ENCODE results near the gene SLC22A5. TPM values are rescaled to one million over a fixed set of nuclear protein-coding genes. Genes with fewer than 3 reads are reported as not detected.

Gene SLC22A5
- total and polyA plus RNA-seq, 10 of the 15 experiments (the other 5 are each of a cell fraction or from before 2014, with no cell fraction given) = 1.1 to 4.4 (median 2.3) TPM

DNA sequence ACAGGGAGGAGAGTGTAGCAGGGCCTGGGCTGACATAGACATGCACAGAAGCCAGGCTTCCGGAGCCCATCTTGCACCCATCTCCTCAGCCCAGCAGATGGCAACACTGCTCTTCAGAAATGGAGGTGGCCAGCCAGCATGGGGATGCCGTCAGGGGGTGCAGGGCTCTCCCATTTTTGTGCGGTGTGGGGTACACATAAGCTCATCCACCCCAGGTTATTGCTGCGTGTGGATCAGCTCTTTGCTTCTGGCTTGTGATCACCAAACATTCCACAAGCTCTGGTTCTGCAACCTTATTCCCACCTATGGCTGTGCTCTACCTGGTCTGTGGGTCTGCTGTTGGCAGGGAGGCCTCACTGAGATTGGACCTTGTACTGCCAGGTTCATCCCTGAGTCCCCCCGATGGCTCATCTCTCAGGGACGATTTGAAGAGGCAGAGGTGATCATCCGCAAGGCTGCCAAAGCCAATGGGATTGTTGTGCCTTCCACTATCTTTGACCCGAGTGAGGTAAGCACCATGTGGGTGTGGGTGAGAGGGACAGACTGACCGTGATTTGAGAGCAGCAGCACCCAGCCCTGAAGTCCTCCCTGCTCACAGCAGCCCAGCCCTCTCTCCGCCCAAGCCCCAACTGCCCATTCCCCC is 17.3 kb downstream of the SLC22A5 start (continued):
- TF ChIP-seq, protein P1, sequence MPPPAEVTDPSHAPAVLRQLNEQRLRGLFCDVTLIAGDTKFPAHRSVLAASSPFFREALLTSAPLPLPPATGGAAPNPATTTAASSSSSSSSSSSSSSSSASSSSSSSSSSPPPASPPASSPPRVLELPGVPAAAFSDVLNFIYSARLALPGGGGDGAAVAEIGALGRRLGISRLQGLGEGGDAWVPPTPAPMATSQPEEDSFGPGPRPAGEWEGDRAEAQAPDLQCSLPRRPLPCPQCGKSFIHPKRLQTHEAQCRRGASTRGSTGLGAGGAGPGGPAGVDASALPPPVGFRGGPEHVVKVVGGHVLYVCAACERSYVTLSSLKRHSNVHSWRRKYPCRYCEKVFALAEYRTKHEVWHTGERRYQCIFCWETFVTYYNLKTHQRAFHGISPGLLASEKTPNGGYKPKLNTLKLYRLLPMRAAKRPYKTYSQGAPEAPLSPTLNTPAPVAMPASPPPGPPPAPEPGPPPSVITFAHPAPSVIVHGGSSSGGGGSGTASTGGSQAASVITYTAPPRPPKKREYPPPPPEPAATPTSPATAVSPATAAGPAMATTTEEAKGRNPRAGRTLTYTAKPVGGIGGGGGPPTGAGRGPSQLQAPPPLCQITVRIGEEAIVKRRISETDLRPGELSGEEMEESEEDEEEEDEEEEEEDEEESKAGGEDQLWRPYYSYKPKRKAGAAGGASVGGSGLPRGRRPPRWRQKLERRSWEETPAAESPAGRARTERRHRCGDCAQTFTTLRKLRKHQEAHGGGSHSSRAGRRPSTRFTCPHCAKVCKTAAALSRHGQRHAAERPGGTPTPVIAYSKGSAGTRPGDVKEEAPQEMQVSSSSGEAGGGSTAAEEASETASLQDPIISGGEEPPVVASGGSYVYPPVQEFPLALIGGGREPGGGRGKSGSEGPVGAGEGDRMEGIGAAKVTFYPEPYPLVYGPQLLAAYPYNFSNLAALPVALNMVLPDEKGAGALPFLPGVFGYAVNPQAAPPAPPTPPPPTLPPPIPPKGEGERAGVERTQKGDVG (CRISPR knock-in tag; IDR thresholded peaks at IDR 0.05) = no peak
- no peak for TF ChIP-seq TCF12 (IDR thresholded peaks at IDR 0.05; ENCODE audit: low read depth, low read length)
- no peak for TF ChIP-seq TBL1XR1 (IDR thresholded peaks at IDR 0.05; ENCODE audit: low read depth, low read length)
- TF ChIP-seq CREM (IDR thresholded peaks at IDR 0.05; ENCODE audit: low read depth) = no peak
- no peak for TF ChIP-seq CEBPB (IDR thresholded peaks at IDR 0.05; ENCODE audit: borderline replicate concordance in 1 of 2, low read depth in 2 of 2, low read length in 2 of 2)
- peak; percentile 90 for TF ChIP-seq YY1 (IDR thresholded peaks at IDR 0.05; ENCODE audit: low read depth, low read length)
- TF ChIP-seq RELA (IDR thresholded peaks at IDR 0.05; ENCODE audit: borderline replicate concordance, partially characterized antibody) = peak; percentile 81
- no peak for TF ChIP-seq NFYB (IDR thresholded peaks at IDR 0.05; ENCODE audit: insufficient read depth, low read depth, low read length)
- no peak for TF ChIP-seq NR2F1 (conservative IDR thresholded peaks at IDR 0.05)
- TF ChIP-seq SP1 (IDR thresholded peaks at IDR 0.05; ENCODE audit: low read depth, low read length) = peak; percentile 52
- no peak for TF ChIP-seq SKIL (IDR thresholded peaks at IDR 0.05; ENCODE audit: low read depth, poor library complexity, severe bottlenecking)
- 0 out of 2 replicates have a peak, but pooled peaks have one; percentile 47 for TF ChIP-seq ZNF592 (IDR thresholded peaks at IDR 0.05)
- TF ChIP-seq CEBPZ (IDR thresholded peaks at IDR 0.05; ENCODE audit: low read depth, low read length) = no peak
- peak; percentile 22; the same call in 1 of the 2 replicates for TF ChIP-seq PAX5 (IDR thresholded peaks at IDR 0.05; ENCODE audit: borderline replicate concordance, low read depth, low read length)
- no peak for TF ChIP-seq STAT3 (IDR thresholded peaks at IDR 0.05; ENCODE audit: low read depth, low read length)
- TF ChIP-seq BHLHE40 (IDR thresholded peaks at IDR 0.05; ENCODE audit: borderline replicate concordance in 1 of 2, low read depth in 2 of 2, low read length in 1 of 2) = peak; percentile 6 to 63; a peak in 2 of 4 replicates
- peak; percentile 88; the same call in 1 of the 2 replicates for TF ChIP-seq RB1 (IDR thresholded peaks at IDR 0.05; ENCODE audit: borderline replicate concordance)

Data from GM12878 (cell line).